KMS-11 (cell line): Measurements from ENCODE around the gene VPS33B.

ENCODE experiments used
- H2AFZ ChIP-seq: fragments of 200-600 bp; sonication (generic); 2 replicates; pipeline ENCODE4 v1.6.1; 2016; ENCODE audit warnings: antibody characterized with exemption, mixed run types, low read depth
- H3K27ac ChIP-seq: fragments of 200-600 bp; sonication (generic); 2 replicates; pipeline ENCODE4 v1.6.1; 2016; ENCODE audit warnings: mild to moderate bottlenecking, mixed run types
- H3K27me3 ChIP-seq: fragments of 200-600 bp; sonication (generic); 2 replicates; pipeline ENCODE4 v1.6.1; 2017; ENCODE audit warnings: mild to moderate bottlenecking, low read depth, mixed run types, moderate library complexity; ENCODE audit not compliant: insufficient read depth
- H3K36me3 ChIP-seq: fragments of 200-600 bp; sonication (generic); 2 replicates; pipeline ENCODE4 v1.6.1; 2017; ENCODE audit warnings: mild to moderate bottlenecking, mixed run types; ENCODE audit not compliant: insufficient read depth
- H3K4me1 ChIP-seq: fragments of 200-600 bp; sonication (generic); 2 replicates; pipeline ENCODE4 v1.6.1; 2016; ENCODE audit warnings: mild to moderate bottlenecking, low read depth, mixed run types; ENCODE audit not compliant: poor library complexity, severe bottlenecking
- H3K4me2 ChIP-seq: fragments of 200-600 bp; sonication (generic); 2 replicates; pipeline ENCODE4 v1.7.0; 2016; ENCODE audit warnings: mild to moderate bottlenecking, mixed run types
- H3K4me3 ChIP-seq: fragments of 200-600 bp; sonication (generic); IDR thresholded peaks from 2 replicates; pipeline ENCODE4 v1.6.1; 2017; ENCODE audit warnings: low read depth, low read length, mixed read lengths; ENCODE audit not compliant: insufficient read depth
- H3K79me2 ChIP-seq: fragments of 200-600 bp; sonication (generic); 2 replicates; pipeline ENCODE4 v1.6.1; 2016; ENCODE audit warnings: low read depth, mixed run types; ENCODE audit not compliant: insufficient read depth
- H3K9ac ChIP-seq: fragments of 200-600 bp; sonication (generic); 2 replicates; pipeline ENCODE4 v1.6.1; 2016; ENCODE audit warnings: mild to moderate bottlenecking, mixed run types
- H4K20me1 ChIP-seq: fragments of 200-600 bp; sonication (generic); 2 replicates; pipeline ENCODE4 v1.6.1; 2016; ENCODE audit warnings: mild to moderate bottlenecking, mixed run types; ENCODE audit not compliant: insufficient read depth
- CTCF ChIP-seq: fragments of 200-600 bp; sonication (generic); conservative IDR thresholded peaks from 2 replicates; pipeline ENCODE4 v1.6.1; 2017; ENCODE audit warnings: low read depth, mild to moderate bottlenecking, antibody characterized with exemption, low read length, moderate library complexity, mixed read lengths

The VPS33B gene

GRCh38 chr15:91061230-91061629 lies 38.8 kb upstream of the VPS33B start:
- Histone ChIP-seq H3K9ac (no peak overlapping the region), H2AFZ (no peak overlapping the region), H3K4me2 (no peak overlapping the region), H4K20me1 (no peaks in the 10 kb centered on the region), H3K4me3 (no peak overlapping the region), H3K4me1 (no peaks in the 10 kb centered on the region), H3K27ac (no peak overlapping the region), H3K36me3 (no peaks in the 10 kb centered on the region), H3K27me3 (no peaks in the 10 kb centered on the region), H3K79me2 (no peaks in the 10 kb centered on the region)
- TF ChIP-seq CTCF, result no peak

- Histone ChIP-seq H3K27ac (no peak overlapping the region), H3K9ac (no peak overlapping the region), H4K20me1 (no peaks in the 10 kb centered on the region), H3K27me3 (no peaks in the 10 kb centered on the region), H3K36me3 (no peaks in the 10 kb centered on the region), H2AFZ (no peak overlapping the region), H3K4me3 (no peak overlapping the region), H3K4me1 (no peaks in the 10 kb centered on the region), H3K4me2 (no peak overlapping the region), H3K79me2 (no peaks in the 10 kb centered on the region)
- TF ChIP-seq CTCF, result peak; percentile 87
These were observed 33.3 kb upstream of the VPS33B start for GRCh38 chr15:91055548-91056331.

GRCh38 chr15:91054816-91055215 lies 32.4 kb upstream of the VPS33B start:
- Histone ChIP-seq H3K27me3 (no peaks in the 10 kb centered on the region), H3K4me2 (no peak overlapping the region), H3K79me2 (no peaks in the 10 kb centered on the region)

GRCh38 chr15:91051248-91051647 lies 28.9 kb upstream of the VPS33B start:
- Histone ChIP-seq H3K4me1 (peaks cover 14% of the 10 kb centered on the region), H3K27me3 (no peaks in the 10 kb centered on the region), H3K4me3 (no peak overlapping the region), H3K27ac (no peak overlapping the region), H3K36me3 (no peaks in the 10 kb centered on the region), H3K4me2 (no peak overlapping the region), H3K9ac (no peak overlapping the region), H2AFZ (no peak overlapping the region), H3K79me2 (no peaks in the 10 kb centered on the region), H4K20me1 (no peaks in the 10 kb centered on the region)
- no peak for TF ChIP-seq CTCF

More at GRCh38 chr15:91054816-91055215, 32.4 kb upstream of the VPS33B start:
- Histone ChIP-seq H3K4me1 (no peaks in the 10 kb centered on the region), H3K4me3 (no peak overlapping the region), H3K27ac (no peak overlapping the region), H2AFZ (no peak overlapping the region), H3K9ac (no peak overlapping the region), H3K36me3 (no peaks in the 10 kb centered on the region), H4K20me1 (no peaks in the 10 kb centered on the region)
- no peak for TF ChIP-seq CTCF
